PC-3 (cell line): ENCODE measurements around the gene SCRN3.

Source experiments
- EZH2 ChIP-seq: fragments of 300-600 bp; sonication (generic); IDR thresholded peaks from one replicate; pipeline ENCODE4 v1.6.1; 2017; ENCODE audit warnings: antibody characterized with exemption, mild to moderate bottlenecking, low read length; ENCODE audit not compliant: unreplicated experiment
- EZH2phosphoT487 ChIP-seq: fragments of 300-600 bp; sonication (generic); IDR thresholded peaks from 2 replicates; pipeline ENCODE4 v1.6.1; 2018; ENCODE audit warnings: mild to moderate bottlenecking, antibody characterized with exemption, low read length, borderline replicate concordance
- TF ChIP-seq, protein P1 (sequence below): fragments of 300-600 bp; sonication (generic); conservative IDR thresholded peaks from 2 replicates; pipeline ENCODE4 v1.5.1; 2017; ENCODE audit warnings: antibody characterized with exemption, low read depth, mild to moderate bottlenecking, low read length

DNA sequence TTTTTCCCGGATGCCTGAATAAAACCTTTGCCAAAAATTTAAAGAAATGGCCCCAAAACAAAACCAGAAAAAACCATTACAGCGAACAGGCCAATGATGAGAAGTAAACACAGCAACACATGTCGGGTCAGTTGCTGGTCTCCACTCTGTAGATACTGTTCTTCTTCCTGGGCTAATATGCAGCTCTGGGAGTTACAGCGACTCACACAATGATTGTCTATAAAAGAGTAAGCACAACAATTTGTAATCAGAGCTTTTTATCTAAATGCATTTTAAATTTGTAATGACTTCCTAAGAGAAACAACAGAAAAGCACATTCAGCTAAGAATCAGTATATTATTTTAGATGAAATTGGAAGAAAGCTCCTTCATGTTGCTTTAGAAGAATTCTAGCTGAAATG lies 51.0 kb downstream of the SCRN3 start:
- TF ChIP-seq, protein P1, sequence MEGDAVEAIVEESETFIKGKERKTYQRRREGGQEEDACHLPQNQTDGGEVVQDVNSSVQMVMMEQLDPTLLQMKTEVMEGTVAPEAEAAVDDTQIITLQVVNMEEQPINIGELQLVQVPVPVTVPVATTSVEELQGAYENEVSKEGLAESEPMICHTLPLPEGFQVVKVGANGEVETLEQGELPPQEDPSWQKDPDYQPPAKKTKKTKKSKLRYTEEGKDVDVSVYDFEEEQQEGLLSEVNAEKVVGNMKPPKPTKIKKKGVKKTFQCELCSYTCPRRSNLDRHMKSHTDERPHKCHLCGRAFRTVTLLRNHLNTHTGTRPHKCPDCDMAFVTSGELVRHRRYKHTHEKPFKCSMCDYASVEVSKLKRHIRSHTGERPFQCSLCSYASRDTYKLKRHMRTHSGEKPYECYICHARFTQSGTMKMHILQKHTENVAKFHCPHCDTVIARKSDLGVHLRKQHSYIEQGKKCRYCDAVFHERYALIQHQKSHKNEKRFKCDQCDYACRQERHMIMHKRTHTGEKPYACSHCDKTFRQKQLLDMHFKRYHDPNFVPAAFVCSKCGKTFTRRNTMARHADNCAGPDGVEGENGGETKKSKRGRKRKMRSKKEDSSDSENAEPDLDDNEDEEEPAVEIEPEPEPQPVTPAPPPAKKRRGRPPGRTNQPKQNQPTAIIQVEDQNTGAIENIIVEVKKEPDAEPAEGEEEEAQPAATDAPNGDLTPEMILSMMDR = no peak
- no peak for TF ChIP-seq EZH2
- no peak for TF ChIP-seq EZH2phosphoT487
